Measurements from ENCODE around the gene SPATA6L.
A peak's percentile ranks its signal among the peaks of the same experiment; 100 is the strongest.

SPATA6L gene

DNA sequence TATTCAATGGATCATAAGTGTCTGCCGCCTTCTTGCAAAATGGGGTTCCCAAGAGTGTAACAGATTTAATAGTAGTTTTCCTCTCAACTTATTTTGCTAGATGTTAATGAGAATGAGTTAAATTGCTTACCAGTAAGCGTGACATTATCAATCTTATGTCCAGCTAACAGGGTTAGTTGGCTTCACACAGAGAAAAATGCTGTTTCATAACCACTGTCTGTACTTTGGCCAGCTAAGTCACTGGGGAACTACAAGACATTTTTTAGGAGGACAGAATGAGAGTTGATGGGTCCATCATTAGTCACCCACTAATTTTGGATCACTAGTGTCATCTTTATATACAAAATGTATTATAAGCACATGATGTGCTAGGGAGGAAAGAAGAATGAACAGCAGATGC is 14.5 kb upstream of the SPATA6L start:
- CTCF ChIA-PET, result interaction anchor here (0.6 to 1.8 kb wide), 4 partner anchors 11 to 298 kb away, joined by 3 to 5 read pairs (median 3); no protein-coding TSS in a partner anchor
- no peak for DNase-seq (ENCODE audit: low read depth, low spot score)
- peak overlapping the region; percentile 91 for H3K4me3 ChIP-seq (ENCODE audit: low read depth, low read length)
- POLR2A ChIA-PET, result no interaction called here
- TF ChIP-seq, protein P1, sequence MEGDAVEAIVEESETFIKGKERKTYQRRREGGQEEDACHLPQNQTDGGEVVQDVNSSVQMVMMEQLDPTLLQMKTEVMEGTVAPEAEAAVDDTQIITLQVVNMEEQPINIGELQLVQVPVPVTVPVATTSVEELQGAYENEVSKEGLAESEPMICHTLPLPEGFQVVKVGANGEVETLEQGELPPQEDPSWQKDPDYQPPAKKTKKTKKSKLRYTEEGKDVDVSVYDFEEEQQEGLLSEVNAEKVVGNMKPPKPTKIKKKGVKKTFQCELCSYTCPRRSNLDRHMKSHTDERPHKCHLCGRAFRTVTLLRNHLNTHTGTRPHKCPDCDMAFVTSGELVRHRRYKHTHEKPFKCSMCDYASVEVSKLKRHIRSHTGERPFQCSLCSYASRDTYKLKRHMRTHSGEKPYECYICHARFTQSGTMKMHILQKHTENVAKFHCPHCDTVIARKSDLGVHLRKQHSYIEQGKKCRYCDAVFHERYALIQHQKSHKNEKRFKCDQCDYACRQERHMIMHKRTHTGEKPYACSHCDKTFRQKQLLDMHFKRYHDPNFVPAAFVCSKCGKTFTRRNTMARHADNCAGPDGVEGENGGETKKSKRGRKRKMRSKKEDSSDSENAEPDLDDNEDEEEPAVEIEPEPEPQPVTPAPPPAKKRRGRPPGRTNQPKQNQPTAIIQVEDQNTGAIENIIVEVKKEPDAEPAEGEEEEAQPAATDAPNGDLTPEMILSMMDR (IDR thresholded peaks at IDR 0.05; ENCODE audit: insufficient read depth, low read length, missing control alignments), result no peak

- TF ChIP-seq, protein P1 (IDR thresholded peaks at IDR 0.05; ENCODE audit: insufficient read depth, low read length, missing control alignments), result no peak
- peak overlapping the region; percentile 91 for H3K4me3 ChIP-seq (ENCODE audit: low read depth, low read length)
- ChIA-PET CTCF (interaction anchor here (0.6 to 1.8 kb wide), 2 partner anchors 12 to 29 kb away, joined by 3 to 5 read pairs; no protein-coding TSS in a partner anchor), POLR2A (no interaction called here)
- no peak for DNase-seq (ENCODE audit: low read depth, low spot score)
Measured at GRCh38 chr9:4680173-4680525, 13.9 kb upstream of the SPATA6L start.

DNA sequence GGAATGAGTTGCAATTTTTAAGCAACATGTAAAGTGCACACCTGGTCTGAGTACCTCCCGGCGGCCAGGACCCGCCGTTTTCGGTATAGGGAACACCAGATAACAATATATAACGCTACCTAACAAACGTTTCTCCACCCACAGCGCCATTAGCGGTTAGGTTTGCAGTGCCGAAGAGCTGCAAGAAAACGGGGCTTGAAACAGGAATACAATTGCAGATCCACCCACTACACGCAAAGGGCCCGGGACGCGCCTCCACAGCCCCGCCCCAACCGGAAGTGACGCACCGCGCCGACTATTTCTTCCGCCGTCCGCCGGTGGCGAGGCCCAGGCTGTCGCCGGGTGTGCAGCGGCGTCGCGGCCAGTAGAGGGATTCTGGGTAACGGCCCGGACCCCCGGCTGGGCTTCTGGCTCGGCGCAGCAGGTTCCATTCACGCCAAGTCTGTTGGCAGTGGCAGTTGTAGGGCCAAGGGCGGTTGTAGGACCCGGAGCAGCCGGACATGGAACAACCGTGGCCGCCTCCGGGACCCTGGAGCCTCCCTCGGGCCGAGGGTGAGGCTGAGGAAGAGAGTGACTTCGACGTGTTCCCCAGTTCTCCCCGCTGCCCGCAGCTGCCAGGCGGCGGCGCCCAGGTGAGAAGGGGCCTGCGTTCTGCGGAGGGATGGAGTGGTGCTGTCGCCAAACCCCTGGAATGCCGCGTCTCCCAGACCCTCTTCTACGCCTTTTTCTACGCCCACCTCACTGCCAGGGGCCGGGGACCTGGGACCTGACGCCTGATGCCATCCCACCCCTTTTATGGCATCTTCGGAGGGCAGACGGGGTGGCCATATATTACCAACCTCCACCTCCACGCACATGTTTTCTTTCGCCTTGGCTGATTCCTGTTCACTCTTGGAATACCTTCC is 13.2 kb upstream of the SPATA6L start, which contains the start of gene CDC37L1:
CDC37L1 (plus strand) TSS at position 302 of the 905 bp plus-strand sequence; CDS start at position 501, 199 bp downstream.
- peak; percentile 57 for DNase-seq (ENCODE audit: low read depth, low spot score)
- ChIA-PET POLR2A (interaction anchor here (0.6 to 1.0 kb wide), 5 partner anchors 13 to 1032 kb away, joined by 3 to 4 read pairs (median 3); partner anchors contain the start of genes RIC1, SLC1A1 and SPATA6L), CTCF (interaction anchor here (0.7 to 1.0 kb wide), 3 partner anchors 13 to 39 kb away, joined by 3 read pairs; no protein-coding TSS in a partner anchor)
- H3K4me3 ChIP-seq (ENCODE audit: low read depth, low read length), result peak within 1 kb of the TSS; percentile 91
- TF ChIP-seq, protein P1 (IDR thresholded peaks at IDR 0.05; ENCODE audit: insufficient read depth, low read length, missing control alignments), result peak; percentile 75

GRCh38 chr9:4678679-4679267 is 12.5 kb upstream of the SPATA6L start:
- CTCF ChIA-PET, result interaction anchor here (0.7 to 1.0 kb wide), 4 partner anchors 13 to 39 kb away, joined by 3 to 4 read pairs (median 3); partner anchors contain the start of gene SPATA6L
- POLR2A ChIA-PET, result interaction anchor here (0.7 to 1.0 kb wide), 4 partner anchors 13 to 950 kb away, joined by 3 to 4 read pairs (median 3); partner anchors contain the start of genes RIC1, SLC1A1 and SPATA6L
- TF ChIP-seq, protein P1 (IDR thresholded peaks at IDR 0.05; ENCODE audit: insufficient read depth, low read length, missing control alignments), result no peak
- H3K4me3 ChIP-seq (ENCODE audit: low read depth, low read length), result peak overlapping the region; percentile 91
- DNase-seq (ENCODE audit: low read depth, low spot score), result no peak

GRCh38 chr9:4677392-4677791 is 11.1 kb upstream of the SPATA6L start:
- POLR2A ChIA-PET, result no interaction called here
- CTCF ChIA-PET, result interaction anchor here (0.9 to 1.0 kb wide), 2 partner anchors 11 to 13 kb away, joined by 4 read pairs; partner anchors contain the start of gene SPATA6L
- TF ChIP-seq, protein P1 (IDR thresholded peaks at IDR 0.05; ENCODE audit: insufficient read depth, low read length, missing control alignments), result no peak
- no peak for DNase-seq (ENCODE audit: low read depth, low spot score)
- H3K4me3 ChIP-seq (ENCODE audit: low read depth, low read length), result no peak overlapping the region

All from AG04449 (cell line).